GM19438 (cell line): Measurements from ENCODE around the gene HOXB7.

Experiments
- ATAC-seq: cut with Tn5 transposase; IDR thresholded peaks from one replicate; pipeline ENCODE4 v1.9.1; 2021; ENCODE audit warnings: low read depth; ENCODE audit not compliant: unreplicated experiment

Gene HOXB7

DNA sequence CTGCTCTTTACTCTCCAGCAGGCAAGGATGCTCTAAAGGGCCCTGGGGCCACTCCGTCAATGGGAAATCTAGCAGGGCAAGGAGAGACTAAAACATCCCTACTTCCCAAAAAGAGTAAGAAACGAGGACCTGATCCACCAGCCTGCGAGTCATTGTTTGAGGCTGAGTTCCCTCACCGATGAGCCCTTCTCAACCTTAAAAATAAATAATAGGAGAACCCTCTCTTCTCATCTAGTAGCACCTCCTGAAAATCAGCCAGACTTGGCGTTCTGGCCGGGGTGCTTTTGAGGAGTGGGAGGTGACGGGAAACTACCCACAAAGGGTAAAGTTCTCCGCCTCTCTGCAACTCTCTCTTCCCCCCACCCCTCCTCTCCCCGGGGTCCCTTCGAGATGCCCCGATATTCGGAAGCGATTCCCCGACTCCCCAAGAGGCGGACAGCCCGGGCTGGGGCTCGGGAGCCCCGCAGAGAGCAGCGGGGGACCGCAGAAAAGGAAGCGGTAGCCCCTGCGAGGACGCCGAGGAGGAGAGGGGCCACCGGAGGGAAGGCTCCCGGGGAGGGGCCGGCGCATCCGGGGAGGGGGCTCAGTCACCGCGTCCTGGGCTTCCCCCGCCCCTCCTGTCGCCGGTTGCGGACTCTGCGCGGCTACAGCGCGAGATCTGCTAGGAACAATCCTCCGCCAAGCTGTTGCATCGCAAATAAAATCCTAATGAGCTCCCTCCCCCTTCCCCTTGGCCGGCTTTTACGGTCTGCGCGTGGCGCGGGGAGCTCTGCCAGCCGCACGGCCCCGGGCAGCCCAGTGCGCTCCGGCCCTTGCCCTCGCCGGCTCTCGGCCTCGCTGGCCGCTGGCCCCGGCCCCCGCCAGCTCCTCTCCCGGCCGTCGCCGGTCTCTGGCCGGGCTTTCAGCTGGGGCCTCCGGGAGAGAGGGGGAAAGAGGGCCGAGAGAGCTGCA is 14.0 kb upstream of the HOXB7 start:
- ATAC-seq = no peak

DNA sequence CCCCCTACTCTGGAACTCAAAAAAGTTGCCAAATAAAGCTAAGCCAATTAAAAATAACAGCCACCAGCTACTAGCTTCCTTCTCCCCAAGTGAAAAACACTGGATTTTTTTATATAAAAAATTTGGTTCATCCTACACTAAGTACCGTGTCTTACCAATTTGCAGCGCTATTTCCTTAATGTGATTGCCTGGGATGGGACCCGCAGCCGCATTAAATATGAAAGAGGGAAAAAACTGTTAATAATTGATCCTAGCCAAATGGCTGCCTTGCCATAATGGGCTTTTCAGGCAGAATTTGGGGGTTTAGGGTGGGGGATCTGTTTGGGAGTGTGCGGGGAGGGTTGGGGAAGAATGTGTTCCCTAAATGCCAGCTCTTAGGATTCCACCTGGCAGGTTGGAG is 13.3 kb upstream of the HOXB7 start:
- no peak for ATAC-seq

DNA sequence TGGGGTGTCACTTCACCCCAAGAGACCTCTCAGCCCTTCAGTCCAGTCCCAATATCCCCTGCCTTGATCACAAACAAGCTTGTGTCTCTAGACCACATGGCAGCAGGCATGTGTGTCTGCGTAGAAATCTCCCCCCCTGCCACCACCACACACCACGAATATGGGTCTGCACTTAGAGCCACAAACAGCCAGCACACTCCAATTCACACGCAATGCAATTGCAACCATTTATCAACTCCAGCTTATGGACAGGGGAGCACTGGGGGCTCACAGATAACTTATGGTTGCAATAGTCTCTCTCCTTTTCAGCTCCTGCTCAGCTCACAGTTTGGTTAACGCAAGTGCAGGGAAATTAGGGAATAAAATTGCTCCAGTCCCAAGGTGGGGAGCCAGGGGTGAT is 12.8 kb upstream of the HOXB7 start:
- ATAC-seq = no peak

- no peak for ATAC-seq
Measured at GRCh38 chr17:48622857-48623256, 12.0 kb upstream of the HOXB7 start.

DNA sequence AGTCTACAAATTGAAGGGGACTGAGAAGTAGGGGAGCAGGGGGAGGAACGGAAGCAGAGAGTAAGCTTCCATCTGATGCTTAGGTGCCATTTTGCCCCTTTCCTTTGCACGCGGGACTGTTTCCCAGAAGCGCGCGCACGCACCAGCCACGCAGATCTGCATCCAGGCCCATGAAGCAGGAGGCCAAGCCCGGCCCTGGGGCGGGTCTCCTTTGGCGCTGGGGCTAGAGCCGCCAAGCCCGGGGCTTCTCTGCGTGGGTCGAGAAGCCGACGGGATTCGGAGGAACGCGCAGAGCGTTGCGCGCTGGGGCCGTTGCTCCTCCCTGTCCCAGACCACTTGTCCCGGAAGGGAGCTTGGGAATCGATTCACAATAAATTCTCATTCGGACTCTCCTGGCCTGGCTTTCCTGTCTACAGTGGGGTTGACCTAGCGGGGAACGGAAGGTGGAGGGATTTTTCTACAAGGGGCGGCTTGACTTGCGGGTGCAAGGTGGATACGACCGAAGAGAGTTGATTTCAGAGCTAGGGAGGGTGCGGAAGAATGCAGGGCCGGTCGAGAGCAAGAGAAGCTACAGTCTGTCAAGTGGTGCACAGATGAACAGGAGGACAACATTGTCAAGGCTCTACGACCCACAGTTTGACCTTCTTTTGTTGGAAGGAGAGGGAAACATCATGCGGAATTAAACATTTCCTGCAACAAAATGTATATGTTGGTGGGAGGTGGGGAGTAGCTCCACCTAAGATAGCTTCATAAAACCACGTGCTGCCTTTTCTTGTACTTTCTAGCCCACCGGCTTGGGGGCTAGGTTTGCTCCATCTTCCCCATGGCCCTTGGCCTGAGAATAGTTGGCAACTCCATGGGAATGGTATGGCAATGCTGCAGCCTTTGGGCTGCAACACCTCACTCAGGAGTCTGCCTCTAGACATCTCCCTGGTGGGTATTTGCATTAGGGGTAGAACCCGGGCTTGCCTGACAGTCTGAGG is 10.9 kb upstream of the HOXB7 start:
- ATAC-seq = no peak

- no peak for ATAC-seq
Measured at GRCh38 chr17:48620461-48621139, 9.8 kb upstream of the HOXB7 start.

DNA sequence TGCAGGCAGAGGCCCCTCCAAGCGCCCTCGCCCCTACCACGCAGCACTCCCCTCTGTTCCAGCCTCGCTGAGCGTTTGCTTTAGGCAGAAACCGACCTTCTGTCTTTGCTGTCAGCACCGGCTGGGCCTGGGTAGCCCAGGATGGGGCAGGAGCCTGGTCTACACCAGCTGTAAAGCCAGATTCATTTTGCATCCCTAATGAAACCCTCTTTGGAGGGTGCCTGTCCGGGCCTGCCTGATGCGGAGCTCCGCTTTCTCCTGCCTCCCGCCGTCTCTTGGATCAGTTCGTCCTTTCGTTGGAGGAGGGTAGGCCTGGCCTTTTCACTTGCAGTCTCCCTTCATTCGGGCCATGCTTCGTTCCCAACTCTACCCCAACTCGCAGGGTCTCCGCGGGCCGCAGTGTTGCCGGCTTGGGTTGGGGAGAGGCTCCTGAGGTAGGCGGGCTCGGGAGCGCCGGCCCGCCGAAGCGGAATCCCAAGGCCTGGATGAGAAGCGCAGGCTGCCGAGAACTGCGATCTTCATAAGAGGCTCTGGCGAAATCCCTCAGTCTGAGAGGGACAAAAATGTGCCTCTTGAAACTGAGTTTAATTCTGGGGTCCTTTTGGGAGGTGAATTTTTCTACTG is 9.1 kb upstream of the HOXB7 start:
- no peak for ATAC-seq

- no peak for ATAC-seq
Measured at GRCh38 chr17:48618256-48618896, 7.6 kb upstream of the HOXB7 start.

DNA sequence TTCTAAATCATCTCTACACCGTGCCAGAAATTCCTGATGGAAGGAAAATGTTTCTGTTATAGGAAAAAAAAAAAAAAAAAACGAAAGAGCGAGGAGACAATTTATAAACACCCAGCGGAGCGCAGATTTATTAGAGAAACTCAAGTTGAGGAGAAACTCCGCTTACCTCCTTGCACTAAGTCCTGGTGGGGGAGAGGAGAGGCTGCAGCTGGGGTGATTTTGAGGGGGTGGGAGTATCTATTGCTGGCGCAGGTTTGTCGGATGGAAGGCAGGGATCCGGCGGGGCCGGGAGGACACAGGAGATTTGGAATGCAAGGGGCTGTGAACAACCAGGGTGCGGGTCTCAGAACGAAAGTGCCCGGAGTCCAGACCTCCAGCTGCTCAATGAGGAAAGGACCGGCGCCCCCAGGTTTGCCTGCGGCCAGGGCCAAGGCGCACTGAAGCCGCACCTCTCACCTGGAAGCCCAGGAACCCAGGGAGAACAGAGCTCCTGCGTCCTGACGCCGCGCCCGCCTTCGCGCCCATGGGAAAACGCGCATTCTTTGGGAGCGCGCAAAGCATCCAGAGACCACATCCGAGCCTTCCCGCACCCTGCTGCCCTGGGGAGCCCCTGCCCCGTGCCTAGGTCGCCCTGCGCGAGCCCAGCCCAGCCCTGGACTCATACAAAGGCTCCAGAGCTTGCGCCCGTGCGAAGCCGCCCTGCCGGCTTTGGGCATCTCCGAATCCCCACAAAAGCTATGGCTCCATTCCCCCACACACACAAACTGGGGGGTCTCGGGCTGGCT is 6.8 kb upstream of the HOXB7 start:
- no peak for ATAC-seq

DNA sequence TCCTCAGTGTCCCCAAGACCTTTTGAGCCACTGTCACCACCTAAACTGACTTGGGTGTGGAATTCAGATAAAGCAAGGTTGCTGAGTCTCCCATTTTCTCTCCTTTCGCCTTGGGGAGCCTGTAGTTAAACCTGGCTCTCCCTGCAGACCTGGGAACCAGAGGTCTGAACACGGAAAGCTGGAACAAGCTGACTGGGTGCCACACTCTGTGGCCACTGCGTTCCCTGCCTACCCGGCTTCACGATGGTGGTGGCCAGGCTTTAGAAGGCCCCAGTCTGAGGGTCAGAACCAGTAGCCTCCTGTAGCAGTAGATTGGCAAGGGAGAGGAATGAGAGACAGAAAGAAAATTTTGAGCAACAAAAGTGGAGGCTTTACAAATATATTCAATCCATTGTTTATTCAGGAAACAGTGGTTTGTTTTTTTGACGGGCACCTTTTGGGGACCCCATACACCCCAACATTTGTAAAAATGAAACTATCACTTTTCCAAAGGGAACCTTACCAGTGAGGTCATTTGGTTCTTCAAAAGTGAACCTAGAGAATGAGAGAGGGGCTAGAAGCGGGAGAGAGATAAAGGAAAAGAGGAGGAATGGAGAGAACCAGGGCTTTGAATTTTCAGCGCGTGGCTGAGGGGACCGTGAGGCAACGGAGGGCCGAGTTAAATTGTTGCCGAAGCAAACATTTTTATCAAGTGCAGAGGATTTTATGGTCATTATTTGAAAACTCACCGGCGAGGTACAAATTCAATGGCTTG is 6.1 kb upstream of the HOXB7 start:
- ATAC-seq = no peak

DNA sequence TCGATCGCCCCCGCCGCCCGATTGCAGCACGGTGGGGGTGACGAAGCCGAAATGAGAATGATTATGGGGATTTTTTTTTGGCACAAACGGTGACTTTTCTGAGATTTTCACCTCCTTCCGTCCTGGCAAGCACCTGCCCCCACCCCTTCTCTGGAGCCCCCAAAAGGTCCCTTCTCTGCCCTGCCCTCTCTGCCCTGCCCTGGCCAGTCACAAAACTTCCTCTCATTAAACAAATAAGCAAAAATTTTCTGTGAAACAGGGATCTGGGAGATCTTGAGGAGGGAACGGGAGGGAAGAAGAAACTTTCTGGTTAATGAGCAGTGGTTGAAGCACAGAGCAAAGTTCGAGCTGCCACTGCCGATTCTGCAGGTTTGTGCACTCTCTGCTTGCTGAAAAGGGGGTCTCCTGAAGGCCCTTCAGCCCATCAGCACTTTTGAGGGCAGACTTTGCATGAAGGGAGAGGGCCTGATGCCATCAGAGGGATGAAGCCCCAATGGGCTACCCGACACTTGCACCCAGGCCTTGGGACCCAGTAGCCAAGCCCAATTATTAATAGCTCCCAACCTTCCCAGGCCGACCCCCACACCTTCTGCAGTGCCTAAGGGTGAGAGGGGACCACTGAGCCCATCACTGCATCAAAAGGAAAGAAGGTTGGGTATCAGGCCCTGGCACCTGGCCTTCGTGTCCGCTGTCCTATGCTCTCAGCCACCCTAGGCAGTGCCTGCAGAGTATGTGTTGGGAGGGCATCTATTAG is 5.3 kb upstream of the HOXB7 start:
- ATAC-seq = no peak

- ATAC-seq = no peak
Measured at GRCh38 chr17:48615047-48615962, 4.5 kb upstream of the HOXB7 start, which contains the start of gene HOXB8. Gene HOXB8, minus strand, starts transcription at chr17:48615292. Its CDS starts 588 bp downstream, at chr17:48614704.

DNA sequence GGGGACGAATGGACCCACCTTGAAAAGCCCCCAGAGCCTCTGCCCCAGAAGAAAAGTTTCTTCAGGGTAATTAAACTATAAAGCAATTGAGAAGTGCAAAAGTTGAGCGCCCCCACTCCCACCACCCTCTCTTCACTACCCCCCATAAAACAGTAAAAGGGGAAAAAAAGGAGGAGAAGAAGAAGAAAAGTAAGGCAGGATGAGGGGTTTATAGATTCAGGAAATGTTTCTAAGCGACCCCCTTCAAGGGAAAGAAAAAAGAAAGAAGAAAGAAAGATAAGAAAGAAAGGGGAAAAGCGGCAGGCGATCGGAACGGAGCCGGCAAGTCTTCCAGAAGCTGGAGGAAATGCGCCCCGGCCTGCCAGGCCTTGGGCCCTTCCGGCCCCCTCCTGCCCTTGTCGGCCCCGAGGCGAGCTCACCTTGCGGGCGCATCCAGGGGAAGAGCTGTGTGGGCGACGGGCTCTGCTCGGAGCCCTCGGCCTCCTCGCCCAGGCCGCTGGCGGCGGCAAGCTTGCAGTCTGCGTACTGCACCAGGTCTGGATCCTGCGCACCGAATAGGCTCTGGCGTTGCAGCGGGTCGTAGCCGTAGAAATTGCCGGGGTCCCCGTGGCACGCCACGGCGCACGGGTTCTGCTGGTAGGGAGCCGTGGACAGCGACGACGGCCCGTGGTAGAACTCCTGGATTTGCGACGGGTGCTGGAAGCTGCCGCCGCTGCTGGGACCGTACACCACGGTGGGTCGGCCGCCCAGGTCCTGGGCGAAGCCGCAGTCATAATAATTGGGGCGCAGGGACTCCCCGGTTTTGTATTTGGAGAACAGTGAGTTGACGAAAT is 3.3 kb upstream of the HOXB7 start:
- no peak for ATAC-seq

- ATAC-seq = no peak
Measured at GRCh38 chr17:48612854-48613691, 2.3 kb upstream of the HOXB7 start.

DNA sequence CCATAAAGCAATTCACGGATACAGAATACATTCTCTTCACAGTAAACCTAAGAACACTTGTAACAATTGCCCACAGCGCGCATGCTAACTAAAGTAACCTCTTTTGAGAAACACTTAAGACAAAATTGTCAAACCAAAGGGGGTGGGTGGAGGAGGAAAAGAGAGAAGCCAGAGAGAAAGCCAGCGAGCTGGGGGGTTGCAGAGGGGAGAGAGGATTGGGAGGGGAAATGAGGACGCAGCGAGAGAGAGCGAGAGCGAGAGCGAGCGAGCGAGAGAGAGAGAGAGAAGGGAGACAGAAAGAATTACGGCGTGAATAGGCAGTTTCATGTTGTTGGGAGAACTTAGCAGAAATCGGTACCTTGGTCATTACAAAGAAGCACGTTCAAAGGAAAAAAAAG is 1.6 kb upstream of the HOXB7 start:
- no peak for ATAC-seq
